ENCODE results near the gene RBMS3. TPM values are rescaled to one million over a fixed set of nuclear protein-coding genes. Genes with fewer than 3 reads are reported as not detected.

The RBMS3 gene
- total RNA-seq, 1 experiment from 2014 or later, result 7.4 TPM

- CTCF ChIA-PET, result no interaction called here
- no peak overlapping the region for H3K4me3 ChIP-seq (ENCODE audit: low read depth, low read length)
- H3K4me1 Mint-ChIP-seq (ENCODE audit: low read depth, unreplicated experiment), result peaks cover 7% of the 10 kb centered on the region
- no peak overlapping the region for H3K27ac Mint-ChIP-seq (ENCODE audit: unreplicated experiment)
- H3K4me3 Mint-ChIP-seq (ENCODE audit: unreplicated experiment), result no peak overlapping the region
- TF ChIP-seq CTCF (IDR thresholded peaks at IDR 0.05; ENCODE audit: insufficient read depth in 1 of 2, low read depth in 1 of 2, low read length in 1 of 2, severe bottlenecking in 1 of 2, unreplicated experiment in 1 of 2), result no peak
- peaks cover 10% of the 10 kb centered on the region; the same call in 1 of the 2 replicates for H3K4me1 ChIP-seq
- H3K9me3 Mint-ChIP-seq (ENCODE audit: unreplicated experiment), result peaks cover 9% of the 10 kb centered on the region
- H3K27me3 ChIP-seq (replicated peaks; ENCODE audit: control insufficient read depth, insufficient read depth, low read length), result no peaks in the 10 kb centered on the region
- DNase-seq, result no peak
- no peaks in the 10 kb centered on the region for H3K27me3 Mint-ChIP-seq (ENCODE audit: insufficient read depth, unreplicated experiment)
- no peaks in the 10 kb centered on the region for H3K36me3 ChIP-seq (ENCODE audit: control insufficient read depth, insufficient read depth, low read length)
- POLR2A ChIA-PET, result no interaction called here
- intact Hi-C loops (cut with micrococcal nuclease; ENCODE audit: unreplicated experiment), result no loop called here
- BruUV-seq (replicated peaks), result no TSS peak
- H3K36me3 Mint-ChIP-seq (ENCODE audit: insufficient read depth, unreplicated experiment), result no peaks in the 10 kb centered on the region
- H3K9me3 ChIP-seq, result no peaks in the 10 kb centered on the region
Observed at GRCh38 chr3:29720665-29721064, 439.8 kb downstream of the RBMS3 start.

- no peaks in the 10 kb centered on the region for H3K27me3 ChIP-seq (replicated peaks; ENCODE audit: control insufficient read depth, insufficient read depth, low read length)
- H3K9me3 ChIP-seq, result no peaks in the 10 kb centered on the region
- H3K4me3 ChIP-seq (ENCODE audit: low read depth, low read length), result no peak overlapping the region
- TF ChIP-seq CTCF (IDR thresholded peaks at IDR 0.05; ENCODE audit: insufficient read depth in 1 of 2, low read depth in 1 of 2, low read length in 1 of 2, severe bottlenecking in 1 of 2, unreplicated experiment in 1 of 2), result no peak
- POLR2A ChIA-PET, result no interaction called here
- Mint-ChIP-seq H3K27ac (ENCODE audit: unreplicated experiment) (no peak overlapping the region), H3K4me3 (ENCODE audit: unreplicated experiment) (no peak overlapping the region), H3K4me1 (ENCODE audit: low read depth, unreplicated experiment) (peaks cover 7% of the 10 kb centered on the region), H3K27me3 (ENCODE audit: insufficient read depth, unreplicated experiment) (no peaks in the 10 kb centered on the region), H3K9me3 (ENCODE audit: unreplicated experiment) (peaks cover 9% of the 10 kb centered on the region), H3K36me3 (ENCODE audit: insufficient read depth, unreplicated experiment) (no peaks in the 10 kb centered on the region)
- CTCF ChIA-PET, result no interaction called here
- BruUV-seq (replicated peaks), result no TSS peak
- peaks cover 10% of the 10 kb centered on the region; the same call in 1 of the 2 replicates for H3K4me1 ChIP-seq
- intact Hi-C loops (cut with micrococcal nuclease; ENCODE audit: unreplicated experiment), result no loop called here
- H3K36me3 ChIP-seq (ENCODE audit: control insufficient read depth, insufficient read depth, low read length), result no peaks in the 10 kb centered on the region
- no peak for DNase-seq
Observed at GRCh38 chr3:29721789-29722188, 440.9 kb downstream of the RBMS3 start.

- Mint-ChIP-seq H3K9me3 (ENCODE audit: unreplicated experiment) (no peaks in the 10 kb centered on the region), H3K27ac (ENCODE audit: unreplicated experiment) (no peak overlapping the region)
Observed at GRCh38 chr3:29731050-29731449, 450.2 kb downstream of the RBMS3 start.

More at GRCh38 chr3:29731050-29731449, 450.2 kb downstream of the RBMS3 start:
- no peaks in the 10 kb centered on the region for H3K4me1 ChIP-seq
- H3K36me3 Mint-ChIP-seq (ENCODE audit: insufficient read depth, unreplicated experiment), result no peaks in the 10 kb centered on the region
- H3K9me3 ChIP-seq, result no peaks in the 10 kb centered on the region
- no TSS peak for BruUV-seq (replicated peaks)
- no peaks in the 10 kb centered on the region for H3K36me3 ChIP-seq (ENCODE audit: control insufficient read depth, insufficient read depth, low read length)
- H3K4me3 Mint-ChIP-seq (ENCODE audit: unreplicated experiment), result no peak overlapping the region
- H3K27me3 ChIP-seq (replicated peaks; ENCODE audit: control insufficient read depth, insufficient read depth, low read length), result no peaks in the 10 kb centered on the region
- no peaks in the 10 kb centered on the region for H3K27me3 Mint-ChIP-seq (ENCODE audit: insufficient read depth, unreplicated experiment)
- POLR2A ChIA-PET, result no interaction called here
- H3K4me3 ChIP-seq (ENCODE audit: low read depth, low read length), result no peak overlapping the region
- no peak for TF ChIP-seq CTCF (IDR thresholded peaks at IDR 0.05; ENCODE audit: insufficient read depth in 1 of 2, low read depth in 1 of 2, low read length in 1 of 2, severe bottlenecking in 1 of 2, unreplicated experiment in 1 of 2)
- intact Hi-C loops (cut with micrococcal nuclease; ENCODE audit: unreplicated experiment), result no loop called here
- DNase-seq, result no peak
- no peaks in the 10 kb centered on the region for H3K4me1 Mint-ChIP-seq (ENCODE audit: low read depth, unreplicated experiment)
- CTCF ChIA-PET, result no interaction called here

All from Caco-2 (cell line).